HCT116 (cell line): ENCODE results near the gene DMWD. TPM values are rescaled to one million over a fixed set of nuclear protein-coding genes. Genes with fewer than 3 reads are reported as not detected.

ENCODE experiments used
- ATAC-seq: fragments of 200-7000 bp; cut with Tn5 transposase; 2 replicates; pipeline ENCODE4 v1.9.1; 2020; ENCODE audit warnings: mild to moderate bottlenecking, moderate library complexity
- BruUV-seq: library from RNA; stranded (reverse); fragments of 400-500 nt; replicated peaks from 2 replicates; lab custom pipeline; 2021; lab: Mats Ljungman, UMichigan
- CTCF ChIA-PET: fragments of 300-600 bp; sonication (Branson Sonifier 250); formaldehyde crosslinking; loops from one replicate; lab custom pipeline; 2021; ENCODE audit warnings: antibody characterized with exemption; lab: Charles Lee
- POLR2A ChIA-PET: fragments of 300-600, 350-600 bp; sonication (Branson Sonifier 250); formaldehyde crosslinking; loops from one replicate; lab custom pipeline; 2021; ENCODE audit warnings: antibody characterized with exemption; lab: Charles Lee
- RAD21 ChIA-PET, 2 experiments: fragments of 300-600 bp; sonication (Branson Sonifier 250); formaldehyde crosslinking; loops; one replicate each; lab custom pipeline; 2023; ENCODE audit warnings: low total read pairs in 2 of 2; ENCODE audit not compliant: uncharacterized antibody in 2 of 2, unreplicated experiment in 2 of 2, low non-redundant PET in 1 of 2; lab: Charles Lee
- DNase-seq: peaks from one replicate; pipeline ENCODE4 v3.0.0-alpha.2; 2010; ENCODE audit warnings: low read depth, low spot score
- H2AFZ ChIP-seq: fragments of 200-600 bp; shearing (Covaris generic), sonication (generic); 2 replicates; pipeline ENCODE4 v1.6.1; 2017; ENCODE audit warnings: low read depth, mixed run types, mixed read lengths, antibody characterized with exemption, low read length; ENCODE audit not compliant: poor library complexity, severe bottlenecking
- H3K27ac ChIP-seq: 2 replicates; pipeline ENCODE4 v1.5.1; 2012; ENCODE audit warnings: low read depth, low read length
- H3K27me3 ChIP-seq: fragments of 200-600 bp; sonication (generic); 2 replicates; pipeline ENCODE4 v1.6.1; 2016; ENCODE audit warnings: mixed run types, low read length, mixed read lengths; ENCODE audit not compliant: insufficient read depth
- H3K36me3 ChIP-seq, 2 experiments: fragments of 200-500 bp in 1 of 2; fragments of 200-600 bp in 1 of 2; sonication (Bioruptor generic) in 1 of 2; sonication (generic) in 1 of 2; 2 replicates each; pipeline versions ENCODE4 v1.5.1 to v1.6.1; 2014 to 2016; ENCODE audit warnings: low read length in 2 of 2, inconsistent platforms in 1 of 2, mixed read lengths in 1 of 2, mixed run types in 1 of 2; ENCODE audit not compliant: insufficient read depth in 2 of 2, control insufficient read depth in 1 of 2
- H3K4me1 ChIP-seq, 2 experiments: fragments of 200-600 bp in 1 of 2; sonication (generic) in 1 of 2; 2 replicates each; pipeline versions ENCODE4 v1.5.1 to v1.6.1; 2012 to 2017; ENCODE audit warnings: low read length in 2 of 2, inconsistent platforms in 1 of 2, mild to moderate bottlenecking in 1 of 2, mixed read lengths in 1 of 2, mixed run types in 1 of 2, moderate library complexity in 1 of 2; ENCODE audit not compliant: insufficient read depth in 2 of 2, control insufficient read depth in 1 of 2
- H3K4me2 ChIP-seq: fragments of 200-600 bp; sonication (generic); 2 replicates; pipeline ENCODE4 v1.6.1; 2017; ENCODE audit warnings: mixed run types, low read length, mixed read lengths
- H3K4me3 ChIP-seq, 2 experiments: fragments of 200-600 bp in 1 of 2; sonication (generic) in 1 of 2; replicated peaks in 1 of 2; 2 replicates each; pipeline ENCODE4 v1.5.1; 2011 to 2016; ENCODE audit warnings: low read length in 2 of 2, control low read depth in 1 of 2, low read depth in 1 of 2, mild to moderate bottlenecking in 1 of 2, mixed read lengths in 1 of 2, mixed run types in 1 of 2
- H3K79me2 ChIP-seq: fragments of 200-600 bp; sonication (generic); 2 replicates; pipeline ENCODE4 v1.6.1; 2017; ENCODE audit warnings: mild to moderate bottlenecking, mixed run types, low read length, moderate library complexity, mixed read lengths; ENCODE audit not compliant: insufficient read depth
- H3K9ac ChIP-seq: fragments of 200-600 bp; sonication (generic); 2 replicates; pipeline ENCODE4 v1.6.1; 2016; ENCODE audit warnings: low read length, mixed read lengths
- H3K9me2 ChIP-seq: fragments of 200-600 bp; sonication (generic), shearing (Covaris generic); 2 replicates; pipeline ENCODE4 v1.6.1; 2017; ENCODE audit warnings: mixed run types, mild to moderate bottlenecking, moderate library complexity; ENCODE audit not compliant: insufficient read depth
- H3K9me3 ChIP-seq, 2 experiments: fragments of 200-500 bp in 1 of 2; fragments of 200-600 bp in 1 of 2; sonication (Bioruptor generic) in 1 of 2; sonication (generic) in 1 of 2; 2 replicates each; pipeline ENCODE4 v1.6.1; 2014 to 2017; ENCODE audit warnings: low read length in 2 of 2, mixed read lengths in 2 of 2, inconsistent platforms in 1 of 2, low read depth in 1 of 2, mild to moderate bottlenecking in 1 of 2, mixed run types in 1 of 2, moderate library complexity in 1 of 2; ENCODE audit not compliant: control insufficient read depth in 1 of 2, insufficient read depth in 1 of 2
- H4K20me1 ChIP-seq: fragments of 200-600 bp; sonication (generic), shearing (Covaris generic); 2 replicates; pipeline ENCODE4 v1.6.1; 2017; ENCODE audit warnings: mixed run types, mild to moderate bottlenecking, moderate library complexity; ENCODE audit not compliant: insufficient read depth
- CBX3 ChIP-seq: IDR thresholded peaks from 2 replicates; pipeline ENCODE4 v1.6.1; 2012; ENCODE audit warnings: low read depth
- CEBPB ChIP-seq: IDR thresholded peaks from 2 replicates; pipeline ENCODE4 v1.6.1; 2012; ENCODE audit warnings: low read depth
- EGR1 ChIP-seq: IDR thresholded peaks from 2 replicates; pipeline ENCODE4 v1.6.1; 2012; ENCODE audit warnings: low read depth
- ELF1 ChIP-seq: IDR thresholded peaks from 2 replicates; pipeline ENCODE4 v1.6.1; 2012; ENCODE audit warnings: low read depth, borderline replicate concordance
- EZH2phosphoT487 ChIP-seq: fragments of 200-600 bp; IDR thresholded peaks from 2 replicates; pipeline ENCODE4 v1.6.1; 2018; ENCODE audit warnings: antibody characterized with exemption, borderline replicate concordance
- FOSL1 ChIP-seq: IDR thresholded peaks from 2 replicates; pipeline ENCODE4 v1.6.1; 2012; ENCODE audit warnings: low read depth
- POLR2AphosphoS5 ChIP-seq: IDR thresholded peaks from 2 replicates; pipeline ENCODE4 v1.6.1; 2011; ENCODE audit warnings: mild to moderate bottlenecking, low read depth, low read length, moderate library complexity
- RAD21 ChIP-seq: IDR thresholded peaks from 2 replicates; pipeline ENCODE4 v1.6.1; 2012; ENCODE audit warnings: low read depth, mild to moderate bottlenecking
- SP1 ChIP-seq: IDR thresholded peaks from 2 replicates; pipeline ENCODE4 v1.6.1; 2012; ENCODE audit warnings: low read depth
- TCF7L2 ChIP-seq: IDR thresholded peaks from 2 replicates; pipeline ENCODE4 v1.7.0; 2011; ENCODE audit warnings: borderline replicate concordance, inconsistent platforms; ENCODE audit not compliant: insufficient read depth, insufficient read length; ENCODE audit errors: extremely low read depth
- ZFX ChIP-seq: fragments of 450-650 bp; IDR thresholded peaks from 2 replicates; pipeline ENCODE4 v1.6.1; 2017
- intact Hi-C: fragments of 100-400 bp; cut with micrococcal nuclease; formaldehyde crosslinking; loops from 2 replicates; pipeline ENCODE4 v1.10.0; 2022
- total RNA-seq: library from RNA; stranded (reverse); gene quantifications from one replicate; pipeline ENCODE4 v1.2.1, GENCODE V29; 2021; ENCODE audit not compliant: unreplicated experiment
- TF ChIP-seq, protein P1 (sequence below): IDR thresholded peaks from 2 replicates; pipeline ENCODE4 v1.6.1; 2011; ENCODE audit warnings: mild to moderate bottlenecking, low read length, moderate library complexity; ENCODE audit not compliant: insufficient replicate concordance; ENCODE audit errors: extremely low read depth
- TF ChIP-seq, protein P2 (sequence below): IDR thresholded peaks from 2 replicates; pipeline ENCODE4 v1.6.1; 2012; ENCODE audit warnings: low read depth
- TF ChIP-seq, protein P3 (sequence below): IDR thresholded peaks from 2 replicates; pipeline ENCODE4 v1.6.1; 2012

DMWD gene
- total RNA-seq, 1 experiment from 2014 or later = 56.8 TPM

DNA sequence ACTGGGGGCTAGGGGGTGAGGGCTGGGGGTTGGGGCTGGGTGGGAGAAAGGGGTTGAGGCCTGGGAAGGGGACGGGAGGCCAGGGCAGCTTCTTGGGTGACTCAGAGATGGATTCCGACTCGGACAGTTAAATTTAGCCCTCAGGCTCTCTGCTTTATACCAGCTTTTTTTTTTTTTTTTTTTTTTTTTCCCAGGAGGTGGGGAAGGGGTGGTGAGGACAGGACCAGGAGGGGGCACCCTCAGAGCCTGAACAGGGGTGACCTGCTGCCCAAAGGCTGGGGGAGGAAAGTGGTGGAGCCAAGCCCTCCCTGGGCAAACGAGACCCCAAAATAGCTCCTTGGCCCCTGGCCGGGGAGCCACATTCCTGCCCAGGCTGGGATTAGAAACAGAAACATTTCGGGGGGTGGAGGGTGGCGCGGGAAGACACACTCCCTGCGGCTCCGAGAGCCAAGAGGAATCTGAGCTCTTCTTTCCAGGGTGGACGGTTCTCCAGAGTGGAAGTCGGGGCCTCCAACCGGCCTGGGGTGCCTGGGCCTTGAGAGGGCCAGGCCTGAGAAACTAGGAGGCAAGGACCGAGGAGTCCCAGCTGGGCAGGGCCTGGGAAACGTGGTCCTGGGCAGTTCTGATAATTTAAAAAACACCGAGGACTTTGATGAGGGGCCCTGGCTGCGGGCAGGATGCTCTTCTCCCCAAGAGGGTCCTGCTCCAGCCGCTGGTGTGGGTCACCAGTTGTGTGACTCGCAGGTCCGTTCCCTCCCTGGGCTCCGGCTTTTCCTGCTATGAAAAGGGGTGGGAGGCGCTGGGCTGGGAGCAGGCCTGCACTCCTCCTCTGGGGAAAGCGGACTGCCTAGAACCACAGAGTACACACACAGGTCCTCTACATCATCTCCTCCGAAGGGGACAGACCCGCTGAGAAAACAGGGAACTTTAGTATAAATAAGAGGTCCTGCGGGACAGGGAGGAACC, 9.5 kb downstream of the DMWD start:
- H3K9me2 ChIP-seq = no peaks in the 10 kb centered on the region
- intact Hi-C loops = no loop called here
- peak overlapping the region; percentile 91 for H3K27ac ChIP-seq
- no peaks in the 10 kb centered on the region for H4K20me1 ChIP-seq
- no peaks in the 10 kb centered on the region for H3K79me2 ChIP-seq
- peak overlapping the region; percentile 84 for H3K4me2 ChIP-seq
- H3K9me3 ChIP-seq = no peaks in the 10 kb centered on the region
- H3K4me3 ChIP-seq = peak overlapping the region in 1 of 2 experiments; percentile 54; a peak in 2 of 4 replicates
- DNase-seq = no peak
- H3K4me1 ChIP-seq = peaks cover 45 to 60% of the 10 kb centered on the region in 2 experiments
- ChIA-PET CTCF (interaction anchor here (0.7 to 3.5 kb wide), 5 partner anchors 13 to 66 kb away, joined by 3 to 36 read pairs (median 6); partner anchors contain the start of gene SIX5), POLR2A (interaction anchor here (1.1 to 5.1 kb wide), 3 partner anchors 8 to 14 kb away, joined by 4 to 50 read pairs (median 6); partner anchors contain the start of genes DMWD and SIX5), RAD21 (interaction anchor here (0.6 to 2.1 kb wide), 2 partner anchors 13 kb away, joined by 5 to 9 read pairs; partner anchors contain the start of gene SIX5 (in 1 of the 2))
- TF ChIP-seq ZFX (no peak), TCF7L2 (no peak), POLR2AphosphoS5 (no peak), ELF1 (no peak), RAD21 (no peak), EZH2phosphoT487 (no peak), SP1 (no peak), CBX3 (no peak), CEBPB (no peak), FOSL1 (no peak), EGR1 (no peak)
- TF ChIP-seq, protein P1, sequence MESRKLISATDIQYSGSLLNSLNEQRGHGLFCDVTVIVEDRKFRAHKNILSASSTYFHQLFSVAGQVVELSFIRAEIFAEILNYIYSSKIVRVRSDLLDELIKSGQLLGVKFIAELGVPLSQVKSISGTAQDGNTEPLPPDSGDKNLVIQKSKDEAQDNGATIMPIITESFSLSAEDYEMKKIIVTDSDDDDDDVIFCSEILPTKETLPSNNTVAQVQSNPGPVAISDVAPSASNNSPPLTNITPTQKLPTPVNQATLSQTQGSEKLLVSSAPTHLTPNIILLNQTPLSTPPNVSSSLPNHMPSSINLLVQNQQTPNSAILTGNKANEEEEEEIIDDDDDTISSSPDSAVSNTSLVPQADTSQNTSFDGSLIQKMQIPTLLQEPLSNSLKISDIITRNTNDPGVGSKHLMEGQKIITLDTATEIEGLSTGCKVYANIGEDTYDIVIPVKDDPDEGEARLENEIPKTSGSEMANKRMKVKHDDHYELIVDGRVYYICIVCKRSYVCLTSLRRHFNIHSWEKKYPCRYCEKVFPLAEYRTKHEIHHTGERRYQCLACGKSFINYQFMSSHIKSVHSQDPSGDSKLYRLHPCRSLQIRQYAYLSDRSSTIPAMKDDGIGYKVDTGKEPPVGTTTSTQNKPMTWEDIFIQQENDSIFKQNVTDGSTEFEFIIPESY = no peak
- TF ChIP-seq, protein P2, sequence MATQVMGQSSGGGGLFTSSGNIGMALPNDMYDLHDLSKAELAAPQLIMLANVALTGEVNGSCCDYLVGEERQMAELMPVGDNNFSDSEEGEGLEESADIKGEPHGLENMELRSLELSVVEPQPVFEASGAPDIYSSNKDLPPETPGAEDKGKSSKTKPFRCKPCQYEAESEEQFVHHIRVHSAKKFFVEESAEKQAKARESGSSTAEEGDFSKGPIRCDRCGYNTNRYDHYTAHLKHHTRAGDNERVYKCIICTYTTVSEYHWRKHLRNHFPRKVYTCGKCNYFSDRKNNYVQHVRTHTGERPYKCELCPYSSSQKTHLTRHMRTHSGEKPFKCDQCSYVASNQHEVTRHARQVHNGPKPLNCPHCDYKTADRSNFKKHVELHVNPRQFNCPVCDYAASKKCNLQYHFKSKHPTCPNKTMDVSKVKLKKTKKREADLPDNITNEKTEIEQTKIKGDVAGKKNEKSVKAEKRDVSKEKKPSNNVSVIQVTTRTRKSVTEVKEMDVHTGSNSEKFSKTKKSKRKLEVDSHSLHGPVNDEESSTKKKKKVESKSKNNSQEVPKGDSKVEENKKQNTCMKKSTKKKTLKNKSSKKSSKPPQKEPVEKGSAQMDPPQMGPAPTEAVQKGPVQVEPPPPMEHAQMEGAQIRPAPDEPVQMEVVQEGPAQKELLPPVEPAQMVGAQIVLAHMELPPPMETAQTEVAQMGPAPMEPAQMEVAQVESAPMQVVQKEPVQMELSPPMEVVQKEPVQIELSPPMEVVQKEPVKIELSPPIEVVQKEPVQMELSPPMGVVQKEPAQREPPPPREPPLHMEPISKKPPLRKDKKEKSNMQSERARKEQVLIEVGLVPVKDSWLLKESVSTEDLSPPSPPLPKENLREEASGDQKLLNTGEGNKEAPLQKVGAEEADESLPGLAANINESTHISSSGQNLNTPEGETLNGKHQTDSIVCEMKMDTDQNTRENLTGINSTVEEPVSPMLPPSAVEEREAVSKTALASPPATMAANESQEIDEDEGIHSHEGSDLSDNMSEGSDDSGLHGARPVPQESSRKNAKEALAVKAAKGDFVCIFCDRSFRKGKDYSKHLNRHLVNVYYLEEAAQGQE = no peak
- TF ChIP-seq, protein P3, sequence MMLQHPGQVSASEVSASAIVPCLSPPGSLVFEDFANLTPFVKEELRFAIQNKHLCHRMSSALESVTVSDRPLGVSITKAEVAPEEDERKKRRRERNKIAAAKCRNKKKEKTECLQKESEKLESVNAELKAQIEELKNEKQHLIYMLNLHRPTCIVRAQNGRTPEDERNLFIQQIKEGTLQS = no peak
- H3K36me3 ChIP-seq = peaks cover 4 to 5% of the 10 kb centered on the region in 2 experiments; a peak in 2 of 4 replicates
- no peak for ATAC-seq
- BruUV-seq = no TSS peak
- no peaks in the 10 kb centered on the region for H3K27me3 ChIP-seq
- H2AFZ ChIP-seq = no peak overlapping the region
- peak overlapping the region; percentile 67 for H3K9ac ChIP-seq
